ENCODE data around the gene CYP2J2.
"Not testable (repeated sequence)": the region's sequence is repeated elsewhere in the genome, so short reads cannot be mapped to it uniquely, and the experiment has no call there.

Gene CYP2J2

DNA sequence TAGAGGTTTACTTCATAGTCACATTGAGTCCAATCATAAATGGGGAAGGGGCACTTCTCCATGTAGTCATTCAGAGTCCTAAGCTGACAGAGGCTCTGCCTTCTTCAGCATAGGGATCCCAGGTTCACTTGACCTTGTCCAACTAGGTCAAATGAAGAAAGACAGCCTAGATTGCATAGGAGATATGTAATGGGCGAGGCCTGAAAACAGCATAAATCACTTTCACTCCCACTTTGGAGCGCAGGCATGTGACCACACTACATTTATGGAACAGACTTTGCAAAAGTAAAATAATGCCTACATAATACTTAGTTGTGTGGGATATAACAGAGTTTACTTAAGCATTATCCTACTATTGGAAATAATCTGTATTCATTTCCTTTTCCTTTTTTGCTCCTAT lies 60.1 kb downstream of the CYP2J2 start:
- DNase-seq (ENCODE audit: low spot score): no peak

DNA sequence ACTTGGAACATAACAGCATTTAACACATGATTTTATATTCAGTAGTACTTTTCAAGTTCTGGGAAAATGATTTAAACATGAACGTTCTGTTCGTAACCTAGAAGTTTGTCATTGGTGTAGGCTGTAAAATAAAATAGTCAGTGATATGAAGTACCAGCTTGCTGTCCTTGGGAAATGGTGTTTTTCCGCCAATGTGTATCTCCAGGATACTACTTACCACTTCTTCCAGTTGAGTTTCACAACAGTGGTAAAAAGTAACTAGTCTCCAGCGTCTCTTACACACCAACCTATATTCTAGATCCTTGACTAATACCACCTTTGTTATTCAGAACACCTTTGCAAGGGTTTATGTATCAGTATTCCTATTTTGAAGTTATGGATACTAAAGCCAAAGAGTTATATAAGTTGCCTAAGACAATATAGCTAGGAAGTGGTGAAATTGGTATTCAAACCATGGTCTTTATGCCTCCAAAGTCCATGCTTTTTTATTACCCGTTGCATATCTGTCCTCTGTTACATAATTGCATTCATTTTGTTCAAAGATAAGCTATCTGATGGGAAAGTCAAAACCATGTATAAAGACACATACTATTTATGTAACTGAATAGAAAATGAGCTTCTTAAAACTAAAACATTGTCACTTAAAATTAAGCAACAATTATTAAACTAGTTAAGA lies 68.8 kb downstream of the CYP2J2 start:
- no peak for DNase-seq (ENCODE audit: low spot score)

DNA sequence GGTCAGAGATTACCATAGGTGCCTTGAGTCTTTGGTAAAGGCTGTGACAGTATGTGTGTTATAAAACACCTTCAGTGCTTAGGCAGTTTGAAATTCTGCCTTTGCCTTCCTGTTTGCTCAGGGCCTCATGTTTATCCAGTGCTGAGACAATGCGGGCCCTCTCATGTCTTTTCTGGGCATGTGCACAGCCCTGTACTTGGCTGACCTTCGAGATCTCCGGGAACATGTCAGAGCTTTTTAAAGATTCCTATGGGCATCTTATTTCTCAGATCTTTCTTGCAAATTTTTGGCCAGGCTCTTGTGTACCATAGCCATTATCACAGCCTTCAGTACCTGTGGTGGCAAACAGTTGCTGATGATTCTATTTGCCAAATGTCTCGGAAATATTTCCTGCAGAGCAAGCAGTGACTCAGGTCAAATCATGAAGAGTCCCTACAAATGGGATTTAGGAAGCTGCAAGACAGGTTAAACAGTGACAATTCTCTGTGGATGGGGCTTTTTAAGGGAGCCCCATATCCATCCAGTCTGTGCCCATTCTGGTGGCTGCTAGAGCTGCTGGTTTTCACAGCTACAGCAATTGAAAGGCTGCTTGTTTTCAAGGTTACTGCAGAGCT lies 69.7 kb downstream of the CYP2J2 start:
- DNase-seq (ENCODE audit: low spot score): no peak

DNA sequence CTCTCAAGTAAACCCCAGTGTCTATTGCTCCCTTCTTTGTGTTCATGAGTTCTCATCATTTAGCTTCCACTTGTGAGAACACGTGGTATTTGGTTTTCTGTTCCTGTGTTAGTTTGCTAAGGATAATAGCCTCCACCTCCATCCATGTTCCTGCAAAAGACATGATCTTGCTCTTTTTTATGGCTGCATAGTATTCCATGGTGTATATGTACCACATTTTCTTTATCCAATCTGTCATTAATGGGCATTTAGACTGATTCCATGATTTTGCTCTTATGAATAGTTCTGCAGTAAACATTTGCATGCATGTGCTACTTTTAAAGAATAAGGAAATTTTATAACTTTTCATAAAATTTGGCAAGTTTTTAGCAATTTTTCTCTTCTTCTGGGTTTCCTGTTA lies 71.3 kb downstream of the CYP2J2 start:
- not testable (repeated sequence) for DNase-seq (ENCODE audit: low spot score)

DNA sequence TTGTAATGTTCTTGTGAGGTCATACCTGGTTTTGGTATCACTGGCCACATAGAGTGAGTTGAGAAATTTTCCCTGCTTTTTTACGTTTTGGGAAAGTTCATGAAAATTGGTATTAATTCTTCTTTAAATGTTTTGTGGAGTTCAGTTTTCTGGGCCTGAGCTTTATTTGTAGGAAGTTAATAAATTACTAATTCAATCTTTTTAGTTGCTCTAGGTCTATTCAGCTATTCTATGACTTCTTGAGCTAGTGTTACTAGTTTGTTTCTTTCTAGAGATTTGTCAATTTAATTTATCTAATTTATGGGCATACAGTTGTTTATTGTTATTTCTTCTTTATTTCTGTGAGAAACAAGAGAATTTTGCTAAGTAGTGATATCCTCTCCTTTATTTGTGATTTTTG lies 74.5 kb downstream of the CYP2J2 start:
- DNase-seq (ENCODE audit: low spot score): no peak

DNA sequence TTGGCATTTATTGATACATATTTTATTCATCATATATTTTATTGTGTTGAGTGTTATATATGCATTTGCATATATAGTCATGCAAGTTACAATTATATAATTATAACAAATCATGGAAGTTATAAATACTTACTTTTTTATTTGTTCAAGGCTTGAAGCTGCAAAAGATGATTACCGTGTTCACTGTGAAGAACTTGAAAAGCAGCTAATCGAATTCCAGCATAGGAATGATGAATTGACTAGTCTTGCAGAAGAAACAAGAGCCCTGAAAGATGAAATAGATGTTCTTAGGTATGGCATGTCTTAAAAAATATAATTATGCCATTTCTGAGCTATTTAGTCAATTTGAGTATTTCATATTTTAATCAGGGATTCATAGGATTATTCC lies 79.7 kb downstream of the CYP2J2 start:
- no peak for DNase-seq (ENCODE audit: low spot score)

DNA sequence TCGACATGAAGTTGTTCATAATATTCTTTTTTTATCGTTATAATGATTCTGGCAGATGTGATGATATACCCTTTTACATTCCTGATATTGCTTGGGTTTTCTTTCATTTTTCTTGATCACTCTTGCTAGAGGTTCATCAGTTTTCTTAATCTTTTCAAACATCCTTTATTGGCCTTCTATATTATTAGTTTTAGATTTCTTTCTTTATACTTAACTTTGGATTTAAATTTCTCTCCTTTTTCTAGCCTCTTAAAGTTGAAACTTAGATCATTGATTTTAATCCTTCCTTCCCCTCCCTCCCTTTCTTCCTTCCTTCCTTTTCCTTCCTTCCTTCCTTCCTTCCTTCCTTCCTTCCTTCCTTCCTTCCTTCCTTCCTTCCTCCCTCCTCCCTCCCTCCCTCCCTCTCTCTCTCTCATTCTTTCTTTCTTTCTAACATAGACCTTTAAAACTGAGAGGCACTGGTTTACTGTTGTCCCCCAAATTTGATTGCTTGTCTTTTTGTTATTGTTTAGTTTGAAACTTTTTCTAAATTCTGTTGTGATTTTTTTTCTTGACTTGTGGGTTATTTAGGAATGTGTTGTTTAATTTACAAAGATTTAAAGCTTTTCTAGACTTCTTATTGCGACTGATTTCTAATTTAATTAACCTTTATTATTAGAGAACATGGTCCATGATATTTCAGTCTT lies 80.2 kb downstream of the CYP2J2 start:
- no peak for DNase-seq (ENCODE audit: low spot score)

DNA sequence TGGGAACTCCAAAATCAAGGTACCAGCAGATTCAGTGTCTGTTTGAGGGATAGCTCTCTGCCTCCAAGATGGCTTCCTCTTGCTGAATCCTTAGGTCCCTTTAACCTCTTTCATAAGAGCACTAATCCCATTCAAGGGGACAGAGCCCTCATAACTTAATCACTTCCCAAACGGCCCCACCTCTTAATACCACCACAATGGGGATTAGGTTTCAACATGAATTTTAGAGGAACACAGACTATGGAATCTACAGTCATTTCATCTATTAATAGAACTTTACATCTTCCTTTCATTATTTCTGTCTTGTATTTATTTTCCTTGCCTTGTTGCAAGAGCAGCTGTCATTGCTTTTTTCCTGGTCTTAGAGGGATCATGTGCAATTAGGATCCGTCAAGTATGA lies 81.5 kb downstream of the CYP2J2 start:
- no peak for DNase-seq (ENCODE audit: low spot score)

All from AG08395 (cell line).